Fibroblast of lung (primary cell): ENCODE data around the gene ARHGAP42.

Experiments used
- EZH2 ChIP-seq: IDR thresholded peaks from 2 replicates; pipeline ENCODE4 v1.5.1; 2012; ENCODE audit warnings: low read length, control low read depth, mild to moderate bottlenecking; ENCODE audit errors: missing control alignments
- TF ChIP-seq, protein P1 (sequence below), 2 donors: IDR thresholded peaks in 1 of 2; conservative IDR thresholded peaks in 1 of 2; 1 replicate in 1 of 2; 2 replicates in 1 of 2; pipeline ENCODE4 v1.5.1; 2011 to 2012; ENCODE audit warnings: low read length in 2 of 2, control low read depth in 1 of 2, inconsistent platforms in 1 of 2, low read depth in 1 of 2, mild to moderate bottlenecking in 1 of 2

- TF ChIP-seq, protein P1, sequence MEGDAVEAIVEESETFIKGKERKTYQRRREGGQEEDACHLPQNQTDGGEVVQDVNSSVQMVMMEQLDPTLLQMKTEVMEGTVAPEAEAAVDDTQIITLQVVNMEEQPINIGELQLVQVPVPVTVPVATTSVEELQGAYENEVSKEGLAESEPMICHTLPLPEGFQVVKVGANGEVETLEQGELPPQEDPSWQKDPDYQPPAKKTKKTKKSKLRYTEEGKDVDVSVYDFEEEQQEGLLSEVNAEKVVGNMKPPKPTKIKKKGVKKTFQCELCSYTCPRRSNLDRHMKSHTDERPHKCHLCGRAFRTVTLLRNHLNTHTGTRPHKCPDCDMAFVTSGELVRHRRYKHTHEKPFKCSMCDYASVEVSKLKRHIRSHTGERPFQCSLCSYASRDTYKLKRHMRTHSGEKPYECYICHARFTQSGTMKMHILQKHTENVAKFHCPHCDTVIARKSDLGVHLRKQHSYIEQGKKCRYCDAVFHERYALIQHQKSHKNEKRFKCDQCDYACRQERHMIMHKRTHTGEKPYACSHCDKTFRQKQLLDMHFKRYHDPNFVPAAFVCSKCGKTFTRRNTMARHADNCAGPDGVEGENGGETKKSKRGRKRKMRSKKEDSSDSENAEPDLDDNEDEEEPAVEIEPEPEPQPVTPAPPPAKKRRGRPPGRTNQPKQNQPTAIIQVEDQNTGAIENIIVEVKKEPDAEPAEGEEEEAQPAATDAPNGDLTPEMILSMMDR (conservative IDR thresholded peaks at IDR 0.05 in 1 of 2, IDR thresholded peaks at IDR 0.05 in 1 of 2; ENCODE audit: low read depth in 1 of 2, low read length in 2 of 2): no peak
- no peak for TF ChIP-seq EZH2
Observed at GRCh38 chr11:100939571-100939970, 252.5 kb downstream of the ARHGAP42 start.
